AG10803 (cell line): Measurements from ENCODE around the gene NEO1.

Experiments used
- DNase-seq: peaks from one replicate; pipeline ENCODE4 v3.0.0; 2010; ENCODE audit warnings: low read depth
- H3K4me3 ChIP-seq: 2 replicates; pipeline ENCODE4 v1.5.1; 2011; ENCODE audit warnings: mild to moderate bottlenecking, low read length, control low read depth
- TF ChIP-seq, protein P1 (sequence below): conservative IDR thresholded peaks from 2 replicates; pipeline ENCODE4 v1.5.1; 2011; ENCODE audit warnings: mild to moderate bottlenecking, low read length, control low read depth, inconsistent platforms

NEO1 gene

DNA sequence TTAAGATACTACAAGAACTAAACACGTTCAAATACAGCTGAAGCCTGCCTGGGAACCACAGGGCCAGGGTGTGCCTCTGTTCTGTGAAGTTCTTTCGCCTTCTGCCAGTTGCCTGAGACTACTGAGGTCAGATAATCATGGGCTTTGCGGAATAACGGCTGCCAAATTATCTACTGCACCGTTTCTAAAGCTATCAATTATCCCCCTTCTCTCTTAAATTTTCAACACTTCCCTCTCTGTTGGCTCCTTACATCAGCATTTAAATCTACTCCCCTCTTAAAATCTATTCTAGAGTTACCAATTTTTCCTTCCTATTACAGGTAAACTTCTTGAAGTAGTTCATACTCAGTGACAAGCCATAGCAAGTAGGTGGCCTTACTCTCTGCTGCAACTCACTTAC is 6.2 kb upstream of the NEO1 start:
- no peak overlapping the region for H3K4me3 ChIP-seq
- TF ChIP-seq, protein P1, sequence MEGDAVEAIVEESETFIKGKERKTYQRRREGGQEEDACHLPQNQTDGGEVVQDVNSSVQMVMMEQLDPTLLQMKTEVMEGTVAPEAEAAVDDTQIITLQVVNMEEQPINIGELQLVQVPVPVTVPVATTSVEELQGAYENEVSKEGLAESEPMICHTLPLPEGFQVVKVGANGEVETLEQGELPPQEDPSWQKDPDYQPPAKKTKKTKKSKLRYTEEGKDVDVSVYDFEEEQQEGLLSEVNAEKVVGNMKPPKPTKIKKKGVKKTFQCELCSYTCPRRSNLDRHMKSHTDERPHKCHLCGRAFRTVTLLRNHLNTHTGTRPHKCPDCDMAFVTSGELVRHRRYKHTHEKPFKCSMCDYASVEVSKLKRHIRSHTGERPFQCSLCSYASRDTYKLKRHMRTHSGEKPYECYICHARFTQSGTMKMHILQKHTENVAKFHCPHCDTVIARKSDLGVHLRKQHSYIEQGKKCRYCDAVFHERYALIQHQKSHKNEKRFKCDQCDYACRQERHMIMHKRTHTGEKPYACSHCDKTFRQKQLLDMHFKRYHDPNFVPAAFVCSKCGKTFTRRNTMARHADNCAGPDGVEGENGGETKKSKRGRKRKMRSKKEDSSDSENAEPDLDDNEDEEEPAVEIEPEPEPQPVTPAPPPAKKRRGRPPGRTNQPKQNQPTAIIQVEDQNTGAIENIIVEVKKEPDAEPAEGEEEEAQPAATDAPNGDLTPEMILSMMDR: no peak
- DNase-seq: no peak

DNA sequence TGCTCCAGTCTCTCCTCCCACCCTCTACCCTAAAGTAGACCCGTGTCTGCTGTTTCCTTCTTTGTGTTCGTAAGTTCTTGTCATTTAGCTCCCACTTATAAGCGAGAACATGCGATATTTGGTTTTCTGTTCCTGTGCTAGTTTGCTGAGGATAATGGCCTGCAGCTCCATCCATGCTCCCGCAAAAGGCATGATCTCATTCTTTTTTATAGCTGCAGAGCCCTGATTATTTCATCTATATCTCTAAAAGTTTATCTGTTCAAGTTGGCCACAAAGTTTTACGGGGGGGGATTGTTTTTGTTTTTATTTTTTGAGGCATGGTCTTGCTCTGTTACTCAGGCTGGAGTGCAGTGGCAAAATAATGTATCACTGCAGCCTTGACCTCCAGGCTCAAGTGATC is 4.4 kb upstream of the NEO1 start:
- DNase-seq: no peak
- no peak overlapping the region for H3K4me3 ChIP-seq
- TF ChIP-seq, protein P1: no peak

DNA sequence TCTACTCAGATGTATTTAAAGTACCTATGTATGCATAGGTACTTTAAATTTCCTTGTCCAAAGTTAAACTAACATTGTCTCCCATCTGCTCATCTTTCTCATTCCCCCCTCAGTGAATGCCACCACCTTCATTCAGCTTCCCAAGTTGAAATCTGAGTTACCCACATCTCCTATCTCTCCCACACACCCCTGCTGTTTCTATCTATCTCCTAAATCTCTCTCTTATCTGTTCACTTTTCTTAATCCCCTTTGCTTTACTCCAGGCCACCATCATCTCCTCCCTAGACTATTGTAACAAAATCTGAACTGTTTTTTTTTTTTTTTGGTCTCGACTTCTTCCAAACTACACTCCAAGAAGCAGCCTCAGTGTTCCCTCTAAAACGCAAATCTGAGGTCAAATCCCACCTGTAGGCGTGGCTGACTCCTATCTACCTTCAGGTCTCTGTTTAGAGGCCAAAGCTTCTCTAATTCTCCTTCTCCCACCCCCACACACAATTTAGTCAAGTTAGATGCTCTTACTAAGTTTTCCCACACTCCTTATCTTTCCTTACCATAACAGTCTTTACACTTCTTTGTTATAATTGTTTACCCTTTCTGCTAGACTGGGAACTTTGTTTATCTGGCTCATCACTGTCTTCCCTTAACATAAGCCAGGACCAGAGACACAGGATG is 3.5 kb upstream of the NEO1 start:
- TF ChIP-seq, protein P1: no peak
- no peak for DNase-seq
- no peak overlapping the region for H3K4me3 ChIP-seq

DNA sequence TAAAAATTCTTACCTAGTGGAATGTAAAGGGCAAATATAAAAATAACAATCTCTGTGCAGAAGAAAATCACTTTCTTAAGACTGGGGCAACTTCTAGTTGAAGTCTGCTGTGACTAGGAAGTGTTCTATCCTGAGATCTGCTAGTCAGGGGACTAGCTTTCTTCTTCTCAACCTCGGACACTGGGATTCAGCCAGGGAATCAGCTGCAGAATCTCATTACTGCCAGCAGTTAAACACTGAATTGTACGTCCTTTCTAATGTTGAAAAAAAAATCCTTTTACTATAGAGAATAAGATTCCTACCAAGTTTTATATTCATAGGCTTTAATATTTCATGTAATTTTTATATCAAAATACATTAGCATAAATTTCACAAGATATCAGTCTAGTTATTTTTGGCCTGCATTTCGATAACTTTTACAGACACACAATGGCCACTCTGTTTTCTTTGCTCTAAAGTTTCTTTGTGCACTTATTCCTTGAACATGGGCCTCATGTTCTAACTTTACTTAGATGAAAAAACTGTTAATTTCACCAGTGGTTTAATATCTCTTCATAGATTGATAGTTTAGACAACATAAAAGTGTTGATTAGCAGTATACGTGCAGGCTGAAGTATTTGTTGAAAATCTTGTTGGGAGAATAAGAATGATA is 2.6 kb upstream of the NEO1 start:
- TF ChIP-seq, protein P1: no peak
- no peak overlapping the region for H3K4me3 ChIP-seq
- no peak for DNase-seq

DNA sequence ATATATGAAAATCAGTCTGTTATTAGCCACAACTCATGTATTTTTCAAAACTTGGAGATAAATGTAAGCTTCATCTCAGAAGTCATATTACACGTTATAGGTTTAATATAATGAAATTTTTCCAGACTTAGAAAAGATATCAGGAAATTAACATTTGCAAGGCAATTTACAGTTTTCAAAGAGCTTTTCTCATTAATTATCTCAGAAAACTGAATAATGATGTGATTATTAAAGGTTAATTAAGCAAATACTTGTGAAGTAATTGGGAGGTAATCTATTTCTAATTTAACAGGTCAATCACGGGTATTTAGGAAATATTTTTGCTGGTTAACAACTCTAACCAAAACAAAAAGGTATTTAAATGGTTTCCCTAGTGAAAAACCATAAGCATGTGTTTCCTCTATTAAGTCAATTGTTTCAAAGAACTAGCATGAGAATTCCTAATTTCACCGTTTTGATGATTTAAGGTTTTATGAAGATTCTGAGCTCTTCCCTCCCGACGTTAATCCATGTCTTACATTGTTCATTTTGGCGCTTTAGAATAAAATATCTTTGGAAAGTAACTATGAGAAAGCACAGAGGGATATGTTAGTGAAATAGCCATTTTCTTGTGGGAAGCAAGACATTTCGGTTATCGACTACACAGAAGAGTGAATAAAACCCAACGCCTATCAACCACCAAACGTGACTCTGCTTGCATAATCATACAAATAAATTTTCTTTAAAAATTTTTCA is 1.5 kb upstream of the NEO1 start:
- TF ChIP-seq, protein P1: no peak
- no peak overlapping the region; the same call in 1 of the 2 replicates for H3K4me3 ChIP-seq
- no peak for DNase-seq

DNA sequence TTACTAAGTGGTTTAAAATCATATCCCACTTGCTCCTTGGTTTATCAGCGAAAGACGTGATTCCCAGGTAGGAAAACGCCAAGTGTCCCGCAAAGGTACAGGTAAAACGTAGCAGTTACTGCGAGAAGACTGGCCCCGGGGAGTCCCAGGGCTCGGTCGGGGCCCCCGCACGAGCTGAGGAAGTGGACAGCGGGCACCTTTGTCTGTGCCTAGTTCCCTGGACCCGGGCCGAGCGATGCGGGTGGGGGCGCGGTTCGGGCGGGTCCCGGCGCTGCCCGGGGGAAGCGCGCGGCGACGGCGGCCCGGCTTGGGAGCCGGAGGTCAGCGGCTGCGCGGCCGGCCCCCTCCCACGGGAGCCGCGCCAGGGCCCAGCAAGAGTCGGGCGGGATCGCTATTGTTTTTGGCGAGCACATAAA is 864 bp upstream of the NEO1 start:
- H3K4me3 ChIP-seq: peak overlapping the region; percentile 73
- TF ChIP-seq, protein P1: no peak
- no peak for DNase-seq
